Measurements from ENCODE around the gene TUBAL3. TPM values are rescaled to one million over a fixed set of nuclear protein-coding genes. Genes with fewer than 3 reads are reported as not detected.

TUBAL3 gene
- total and polyA plus RNA-seq, 9 donors: 0.15 to 0.34 (median 0.15) TPM; not detected in 6

GRCh38 chr10:5423771-5424170, 19.1 kb upstream of the TUBAL3 start:
- Histone ChIP-seq H3K27ac (no peak overlapping the region), H3K4me1 (ENCODE audit: insufficient read depth) (no peaks in the 10 kb centered on the region), H3K36me3 (no peaks in the 10 kb centered on the region), H3K4me3 (no peak overlapping the region), H3K9me3 (no peaks in the 10 kb centered on the region), H3K27me3 (no peaks in the 10 kb centered on the region)
- intact Hi-C loops (cut with DNase I): no loop called here
- DNase-seq: no peak
- TF ChIP-seq CTCF (IDR thresholded peaks at IDR 0.05) (no peak), POLR2A (IDR thresholded peaks at IDR 0.05) (no peak), EP300 (IDR thresholded peaks at IDR 0.05) (no peak)
- WGBS, 3 donors: 17 to 26% (median 22%) methylated on average over 2 of the region's 2 CpGs

DNA sequence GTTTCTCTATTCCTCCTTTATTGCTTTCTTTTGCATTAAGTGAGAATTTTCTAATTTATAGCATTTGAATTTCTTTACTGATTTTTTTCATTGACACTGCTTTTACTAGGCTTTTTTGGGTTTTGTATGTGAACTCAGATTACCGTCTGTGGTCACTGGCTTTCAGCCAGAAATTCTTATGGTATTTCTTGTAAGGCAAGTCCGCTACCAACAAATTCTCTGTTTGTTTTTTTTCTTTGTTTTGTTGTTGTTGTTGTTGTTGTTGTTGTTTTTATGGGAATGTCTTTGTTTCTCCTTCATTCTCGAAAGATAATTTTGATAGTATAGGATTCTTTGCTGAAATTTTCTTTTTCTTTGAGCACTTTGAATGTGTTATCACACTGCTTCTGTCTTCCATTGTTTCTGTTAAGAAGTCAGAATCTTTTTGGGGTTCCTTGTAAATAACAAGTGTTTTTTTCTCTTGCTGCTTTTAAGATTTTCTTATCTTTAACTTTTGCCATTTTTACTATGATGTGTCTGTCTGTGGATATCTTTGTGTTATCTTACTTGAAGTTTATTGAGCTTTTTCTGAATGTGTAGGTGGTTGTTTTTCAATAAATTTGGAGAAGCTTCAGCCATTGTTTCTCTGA, 15.0 kb upstream of the TUBAL3 start:
- H3K4me1 ChIP-seq (ENCODE audit: insufficient read depth): no peaks in the 10 kb centered on the region
- intact Hi-C loops (cut with DNase I): no loop called here
- H3K9me3 ChIP-seq: no peaks in the 10 kb centered on the region
- TF ChIP-seq EP300 (IDR thresholded peaks at IDR 0.05) (no peak), CTCF (IDR thresholded peaks at IDR 0.05) (no peak), POLR2A (IDR thresholded peaks at IDR 0.05) (no peak)
- no peak overlapping the region for H3K4me3 ChIP-seq
- H3K27me3 ChIP-seq: no peaks in the 10 kb centered on the region
- no peaks in the 10 kb centered on the region for H3K36me3 ChIP-seq
- 84 to 88% (median 86%) methylated on average over 3 of the region's 3 CpGs for WGBS, 3 donors
- no peak overlapping the region for H3K27ac ChIP-seq
- DNase-seq: no peak

DNA sequence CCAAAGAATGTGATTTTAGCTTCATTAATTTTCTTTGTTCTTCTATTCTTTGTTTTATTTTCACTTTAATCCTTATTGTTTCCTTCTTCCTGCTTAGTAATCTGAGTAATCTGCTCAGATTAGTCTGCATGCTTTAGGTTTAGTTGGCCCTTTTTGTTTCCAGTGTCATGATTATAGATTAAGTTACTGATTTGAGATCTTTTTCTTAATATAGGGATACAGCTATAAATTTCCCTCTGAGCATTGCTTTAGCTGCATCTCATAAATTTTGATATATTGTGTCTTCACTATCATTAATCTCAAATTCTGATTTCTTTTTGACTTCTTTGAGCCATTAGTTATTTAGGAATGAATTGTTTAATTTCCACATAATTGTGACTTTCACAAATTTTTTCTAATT, 14.0 kb upstream of the TUBAL3 start:
- TF ChIP-seq CTCF (IDR thresholded peaks at IDR 0.05) (no peak), EP300 (IDR thresholded peaks at IDR 0.05) (no peak), POLR2A (IDR thresholded peaks at IDR 0.05) (no peak)
- H3K27ac ChIP-seq: no peak overlapping the region
- H3K4me1 ChIP-seq (ENCODE audit: insufficient read depth): no peaks in the 10 kb centered on the region
- no peak for DNase-seq
- intact Hi-C loops (cut with DNase I): no loop called here
- no peaks in the 10 kb centered on the region for H3K27me3 ChIP-seq
- H3K9me3 ChIP-seq: no peaks in the 10 kb centered on the region
- H3K36me3 ChIP-seq: no peaks in the 10 kb centered on the region
- H3K4me3 ChIP-seq: no peak overlapping the region

DNA sequence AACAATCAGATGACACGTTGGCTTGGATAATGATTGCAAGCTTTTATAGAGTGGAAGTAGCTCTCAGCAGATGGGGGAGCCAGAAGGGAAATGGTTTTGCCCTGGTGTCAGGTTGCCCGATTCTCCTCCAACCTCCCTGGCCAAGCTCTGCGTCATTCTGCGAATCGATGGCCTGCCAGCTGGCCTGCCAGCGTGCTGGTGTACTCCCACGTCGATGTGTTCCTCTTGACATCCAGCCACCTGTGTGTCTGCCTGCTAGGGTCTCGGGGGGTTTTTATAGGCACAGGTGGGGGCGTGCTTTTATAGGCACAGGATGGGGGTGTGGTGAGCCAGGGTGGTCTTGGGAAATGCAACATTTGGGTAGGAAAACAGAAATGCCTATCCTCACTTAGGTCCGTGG, 12.4 kb upstream of the TUBAL3 start:
- no peaks in the 10 kb centered on the region for H3K9me3 ChIP-seq
- TF ChIP-seq POLR2A (IDR thresholded peaks at IDR 0.05): no peak
- no peak for TF ChIP-seq EP300 (IDR thresholded peaks at IDR 0.05)
- no peak for TF ChIP-seq CTCF (IDR thresholded peaks at IDR 0.05)
- H3K36me3 ChIP-seq: no peaks in the 10 kb centered on the region
- DNase-seq: no peak
- no peaks in the 10 kb centered on the region for H3K27me3 ChIP-seq
- intact Hi-C loops (cut with DNase I): no loop called here
- no peak overlapping the region for H3K27ac ChIP-seq
- H3K4me1 ChIP-seq (ENCODE audit: insufficient read depth): peaks cover 1% of the 10 kb centered on the region
- no peak overlapping the region for H3K4me3 ChIP-seq
- 91 to 93% (median 91%) methylated on average over 11 of the region's 11 CpGs for WGBS, 3 donors

Data from ovary (tissue), 9 donors.